Pancreas (tissue), 10 donors: ENCODE measurements around the gene GPHN. TPM values are rescaled to one million over a fixed set of nuclear protein-coding genes. Genes with fewer than 3 reads are reported as not detected.

ENCODE experiments used
- ATAC-seq, 4 donors: fragments of 200-7000 bp; cut with Tn5 transposase; one replicate each; pipeline versions ENCODE4 v1.8.0 to v1.9.1; 2020; ENCODE audit warnings: mild to moderate bottlenecking in 4 of 4, moderate library complexity in 4 of 4
- DNase-seq, 6 donors: peaks; one replicate each; pipeline ENCODE4 v3.0.0-alpha.2; 2020
- FAIRE-seq: peaks from 2 replicates; lab custom pipeline; 2012; peaks lifted over from hg19 to GRCh38; lab: Jason Lieb, UNC
- H3K27ac ChIP-seq, 4 donors: fragments of 200-600 bp; sonication (generic); 1 replicate in 3 of 4; 2 replicates in 1 of 4; pipeline versions ENCODE4 v1.5.0 to v1.8.0; 2020
- H3K27me3 ChIP-seq, 4 donors: fragments of 200-600 bp; one replicate each; pipeline ENCODE4 v1.8.0; 2021
- H3K36me3 ChIP-seq, 3 donors: fragments of 200-600 bp; sonication (generic) in 1 of 3; one replicate each; pipeline versions ENCODE4 v1.5.0 to v1.8.0; 2020 to 2021
- H3K4me1 ChIP-seq, 3 donors: fragments of 200-600 bp; one replicate each; pipeline ENCODE4 v1.8.0; 2021
- H3K4me3 ChIP-seq, 4 donors: fragments of 200-600 bp; sonication (generic) in 2 of 4; one replicate each; pipeline versions ENCODE4 v1.5.0 to v1.8.0; 2020 to 2021
- H3K9me3 ChIP-seq, 4 donors: fragments of 200-600 bp; one replicate each; pipeline ENCODE4 v1.8.0; 2021
- WGBS, 2 donors: extraction: QIAGEN DNeasy Blood & Tissue Kit; methylation state at CpG; one replicate each; pipeline ENCODE4 v1.1.7; 2013; 5-methylcytosine and 5-hydroxymethylcytosine counted together
- intact Hi-C, 3 donors: fragments of 100-400 bp; cut with DNase I; formaldehyde crosslinking; loops; one replicate each; pipeline versions ENCODE4 v1.11.1 to v1.14.2; 2022
- polyA plus RNA-seq, 2 donors: library from polyadenylated mRNA; stranded (reverse); fragments of 200-250 nt; gene quantifications; one replicate each; pipeline ENCODE4 v1.2.3, GENCODE V29; 2013
- total RNA-seq, 6 donors: library from RNA; stranded (reverse); fragmentation: NEBNext Ultra II Directional in 4 of 6; extraction: Animal tissue kit (Norgen Biotek cat#: 25700) in 4 of 6; gene quantifications; one replicate each; pipeline versions ENCODE4 v1.2.1 to v1.2.4, GENCODE V29; 2021 to 2023
- TF ChIP-seq, protein P1 (sequence below), 4 donors: fragments of 200-600 bp; sonication (generic) in 3 of 4; IDR thresholded peaks; one replicate each; pipeline versions ENCODE4 v1.5.0 to v1.8.0; 2021; ENCODE audit warnings: antibody characterized with exemption in 4 of 4
- donor health status: healthy with polysubstance abuse.
- donor health status: DM: no; HTN: no; CAD: no; lungs with moderate emphysema.
- donor health status: DM: no; HTN: no; CAD: no.
- donor health status: control.
- donor health status: control.
- donor health status: Bipolar disorder and iron deficiency.
- donor health status: DM: yes; HTN: yes; CAD: no.
- donor health status: DM: no; HTN: no; CAD: no.
- donor health status: DM: no; HTN: no; CAD: no.
- donor health status: DM: yes; HTN: yes; CAD: no.

The GPHN gene
- total and polyA plus RNA-seq, 8 donors = 20.3 to 47.6 (median 24.4) TPM

DNA sequence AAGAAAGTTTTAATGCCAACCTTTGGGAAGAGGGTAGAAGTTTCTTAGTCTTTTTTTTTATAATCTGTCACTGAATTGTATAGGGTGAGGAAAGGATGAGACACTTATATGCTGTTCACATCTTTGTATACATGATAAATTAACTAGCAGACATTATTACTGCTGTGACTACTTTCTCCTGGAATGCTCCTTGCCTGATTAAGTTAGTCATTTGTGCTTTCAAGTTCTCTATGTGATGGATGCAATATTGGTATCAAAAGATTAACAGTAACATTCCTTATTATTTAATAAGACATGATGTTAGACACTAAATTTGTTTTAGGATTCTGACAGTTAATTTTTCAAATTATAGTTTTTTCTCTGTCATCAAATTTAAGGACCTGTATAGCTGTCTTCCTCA lies 457.9 kb downstream of the GPHN start:
- Histone ChIP-seq H3K4me3 (no peak overlapping the region), H3K36me3 (peaks cover 0 to 5% (median 0%) of the 10 kb centered on the region in 3 donors), H3K4me1 (no peaks in the 10 kb centered on the region), H3K27me3 (no peaks in the 10 kb centered on the region), H3K27ac (no peak overlapping the region), H3K9me3 (no peaks in the 10 kb centered on the region)
- no peak for DNase-seq
- TF ChIP-seq, protein P1, sequence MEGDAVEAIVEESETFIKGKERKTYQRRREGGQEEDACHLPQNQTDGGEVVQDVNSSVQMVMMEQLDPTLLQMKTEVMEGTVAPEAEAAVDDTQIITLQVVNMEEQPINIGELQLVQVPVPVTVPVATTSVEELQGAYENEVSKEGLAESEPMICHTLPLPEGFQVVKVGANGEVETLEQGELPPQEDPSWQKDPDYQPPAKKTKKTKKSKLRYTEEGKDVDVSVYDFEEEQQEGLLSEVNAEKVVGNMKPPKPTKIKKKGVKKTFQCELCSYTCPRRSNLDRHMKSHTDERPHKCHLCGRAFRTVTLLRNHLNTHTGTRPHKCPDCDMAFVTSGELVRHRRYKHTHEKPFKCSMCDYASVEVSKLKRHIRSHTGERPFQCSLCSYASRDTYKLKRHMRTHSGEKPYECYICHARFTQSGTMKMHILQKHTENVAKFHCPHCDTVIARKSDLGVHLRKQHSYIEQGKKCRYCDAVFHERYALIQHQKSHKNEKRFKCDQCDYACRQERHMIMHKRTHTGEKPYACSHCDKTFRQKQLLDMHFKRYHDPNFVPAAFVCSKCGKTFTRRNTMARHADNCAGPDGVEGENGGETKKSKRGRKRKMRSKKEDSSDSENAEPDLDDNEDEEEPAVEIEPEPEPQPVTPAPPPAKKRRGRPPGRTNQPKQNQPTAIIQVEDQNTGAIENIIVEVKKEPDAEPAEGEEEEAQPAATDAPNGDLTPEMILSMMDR (IDR thresholded peaks at IDR 0.05) = no peak
- no peak for ATAC-seq
- FAIRE-seq = no peak
- intact Hi-C loops = no loop called here

DNA sequence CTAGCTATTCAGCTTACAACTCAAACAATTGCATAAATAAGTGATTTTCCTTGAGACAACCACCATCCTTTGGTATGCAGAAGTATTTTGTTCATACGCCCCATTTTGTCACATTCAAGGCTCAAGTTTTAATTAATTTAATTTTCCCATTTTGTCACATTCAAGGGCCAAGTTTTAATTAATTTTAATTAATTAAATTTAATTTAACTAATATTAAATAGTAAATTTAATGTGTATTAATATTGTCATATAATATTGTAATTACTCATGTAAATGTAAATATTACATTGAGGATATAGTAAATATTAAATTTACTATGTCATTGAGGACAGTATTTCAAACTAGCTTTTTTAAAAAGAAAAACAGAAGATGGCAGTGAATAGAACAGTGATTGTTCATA lies 464.5 kb downstream of the GPHN start:
- DNase-seq (no peak), ATAC-seq (no peak), FAIRE-seq (peak; percentile 65)
- Histone ChIP-seq H3K36me3 (no peaks in the 10 kb centered on the region), H3K4me3 (no peak overlapping the region), H3K9me3 (no peaks in the 10 kb centered on the region), H3K27ac (no peak overlapping the region), H3K27me3 (no peaks in the 10 kb centered on the region), H3K4me1 (no peaks in the 10 kb centered on the region)
- intact Hi-C loops = no loop called here
- TF ChIP-seq, protein P1 (IDR thresholded peaks at IDR 0.05) = no peak
- WGBS, 2 donors = 93 to 96% methylated on average over 1 of the region's 1 CpG

DNA sequence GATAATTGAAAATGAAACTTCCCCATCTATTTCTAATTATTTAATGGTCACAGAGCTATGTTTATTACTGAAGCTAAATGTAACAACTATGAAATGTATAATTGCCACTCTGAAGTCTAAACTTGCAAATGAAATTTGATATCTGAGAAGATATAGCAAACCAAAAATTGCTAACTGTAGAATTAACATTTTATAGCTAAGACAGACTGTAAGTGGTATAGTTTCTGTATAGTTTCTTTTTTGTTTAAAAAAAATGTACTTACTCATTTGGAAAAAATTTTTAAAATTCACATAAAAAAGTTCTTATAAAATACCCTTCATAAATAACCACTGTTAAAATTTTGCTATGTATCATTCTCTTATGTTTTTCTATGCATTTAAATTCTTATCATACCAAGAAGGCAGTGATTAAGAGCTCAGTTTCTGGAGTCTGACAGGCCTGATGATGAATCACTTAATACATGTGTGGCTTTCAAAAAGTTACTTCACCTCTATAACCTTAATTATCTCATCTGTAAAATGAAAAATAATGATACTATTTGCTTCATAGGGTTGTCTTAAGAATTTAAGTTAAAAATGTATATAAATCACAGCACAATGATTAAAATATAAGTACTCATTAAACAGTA lies 466.6 kb downstream of the GPHN start:
- FAIRE-seq (peak; percentile 61), ATAC-seq (no peak), DNase-seq (no peak)
- H3K4me1 ChIP-seq = no peaks in the 10 kb centered on the region
- no peaks in the 10 kb centered on the region for H3K36me3 ChIP-seq
- H3K4me3 ChIP-seq = no peak overlapping the region
- H3K27me3 ChIP-seq = no peaks in the 10 kb centered on the region
- no peaks in the 10 kb centered on the region for H3K9me3 ChIP-seq
- no peak overlapping the region for H3K27ac ChIP-seq
- intact Hi-C loops = no loop called here
- TF ChIP-seq, protein P1 (IDR thresholded peaks at IDR 0.05) = no peak

DNA sequence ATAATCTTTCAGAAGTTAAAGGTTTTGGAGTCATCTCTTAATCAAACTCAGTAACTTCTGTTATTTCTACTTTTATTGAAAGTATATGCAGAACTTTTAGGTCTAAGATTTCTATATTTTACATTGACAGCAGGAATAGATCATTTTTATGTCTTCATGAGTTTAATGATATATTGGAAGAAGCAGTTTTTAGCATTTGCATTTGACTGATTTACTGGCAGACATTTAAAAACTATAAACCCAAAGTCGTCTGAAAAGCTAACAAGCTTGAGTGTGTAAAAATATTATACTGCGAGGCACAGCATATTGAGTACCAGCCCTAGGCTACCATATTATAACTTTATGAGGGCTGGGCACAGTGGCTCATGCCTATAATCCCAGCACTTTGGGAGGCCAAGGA lies 467.3 kb downstream of the GPHN start:
- intact Hi-C loops = no loop called here
- no peak for FAIRE-seq
- no peak overlapping the region for H3K4me3 ChIP-seq
- DNase-seq = no peak
- no peaks in the 10 kb centered on the region for H3K9me3 ChIP-seq
- WGBS, 2 donors = 89 to 92% methylated on average over 2 of the region's 2 CpGs
- TF ChIP-seq, protein P1 (IDR thresholded peaks at IDR 0.05) = no peak
- ATAC-seq = no peak
- no peak overlapping the region for H3K27ac ChIP-seq
- H3K4me1 ChIP-seq = no peaks in the 10 kb centered on the region
- no peaks in the 10 kb centered on the region for H3K36me3 ChIP-seq
- H3K27me3 ChIP-seq = no peaks in the 10 kb centered on the region

DNA sequence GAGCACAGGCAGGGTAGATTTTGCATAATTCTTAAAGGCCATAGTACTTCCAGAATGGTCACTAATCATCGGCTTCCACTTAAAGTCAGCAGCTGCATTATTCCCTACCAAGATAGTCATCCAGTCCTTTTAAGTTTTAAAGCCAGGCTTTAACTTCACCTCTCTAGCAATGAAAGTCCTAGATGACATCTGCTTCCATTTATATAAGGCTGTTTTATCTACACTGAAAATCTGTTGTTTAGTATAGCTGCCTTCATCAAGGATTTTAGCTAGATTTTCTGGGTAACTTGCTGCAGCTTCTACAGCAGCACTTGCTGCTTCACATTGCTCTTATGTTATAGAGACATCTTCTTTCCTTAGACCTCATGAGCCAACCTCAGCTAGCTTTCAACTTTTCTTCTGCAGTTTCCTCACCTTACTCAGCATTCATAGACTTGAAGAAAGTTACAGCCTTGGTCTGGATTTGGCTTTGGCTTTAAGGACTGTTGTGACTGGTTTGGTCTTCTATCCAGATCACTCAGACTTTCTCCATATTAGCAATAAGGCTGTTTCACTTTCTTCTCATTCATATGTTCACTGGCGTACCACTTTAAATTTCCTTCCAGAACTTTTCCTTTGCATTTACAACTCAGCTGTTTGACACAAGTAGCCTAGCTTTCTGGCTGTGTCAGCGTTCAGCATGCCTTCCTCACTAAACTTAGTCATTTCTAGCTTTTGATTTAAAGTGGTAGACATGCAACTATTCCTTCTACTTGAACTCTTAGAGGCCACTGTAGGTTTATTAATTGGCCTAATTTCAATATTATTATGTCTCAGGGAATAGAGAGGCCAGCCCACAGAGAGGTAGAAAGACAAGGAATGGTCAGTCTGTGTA lies 471.4 kb downstream of the GPHN start:
- no peak overlapping the region for H3K4me3 ChIP-seq
- H3K27me3 ChIP-seq = no peaks in the 10 kb centered on the region
- no peak overlapping the region for H3K27ac ChIP-seq
- no peaks in the 10 kb centered on the region for H3K9me3 ChIP-seq
- intact Hi-C loops = no loop called here
- DNase-seq = no peak
- 89 to 95% methylated on average over 3 of the region's 3 CpGs for WGBS, 2 donors
- no peaks in the 10 kb centered on the region for H3K36me3 ChIP-seq
- ATAC-seq = no peak
- TF ChIP-seq, protein P1 (IDR thresholded peaks at IDR 0.05) = no peak
- no peak for FAIRE-seq
- H3K4me1 ChIP-seq = peaks cover 4 to 6% (median 5%) of the 10 kb centered on the region in 3 donors
